IMR-90 (cell line): Measurements from ENCODE around the gene TES. TPM values are rescaled to one million over a fixed set of nuclear protein-coding genes. Genes with fewer than 3 reads are reported as not detected.

ENCODE experiments used
- ATAC-seq: fragments of 200-7000 bp; cut with Tn5 transposase; 2 replicates; pipeline ENCODE4 v1.9.1; 2020; ENCODE audit warnings: low read depth, mild to moderate bottlenecking, moderate library complexity
- BruUV-seq: library from RNA; stranded (reverse); fragments of 400-500 nt; replicated peaks from 2 replicates; lab custom pipeline; 2021; lab: Mats Ljungman, UMichigan
- CTCF ChIA-PET: fragments of 300-600 bp; formaldehyde crosslinking; extraction: SDS; loops from one replicate; lab custom pipeline; 2021; ENCODE audit warnings: antibody characterized with exemption; lab: Yijun Ruan, JAX
- POLR2A ChIA-PET: fragments of 300-600 bp; sonication (Branson Sonifier 250); formaldehyde crosslinking; loops from one replicate; lab custom pipeline; 2022; ENCODE audit warnings: antibody characterized with exemption; ENCODE audit not compliant: unreplicated experiment; lab: Charles Lee
- DNase-seq: peaks from one replicate; pipeline ENCODE4 v3.0.0; 2013
- H2AFZ ChIP-seq: replicated peaks from 2 replicates; pipeline ENCODE3; 2013; ENCODE audit warnings: low read length, mild to moderate bottlenecking; ENCODE audit not compliant: poor library complexity
- H2AK5ac ChIP-seq: 2 replicates; pipeline ENCODE4 v1.6.1; 2013; ENCODE audit warnings: low read depth, low read length, inconsistent platforms
- H2AK9ac ChIP-seq: replicated peaks from 2 replicates; pipeline ENCODE3; 2013; ENCODE audit warnings: mild to moderate bottlenecking, low read depth, low read length, moderate library complexity; ENCODE audit not compliant: poor library complexity
- H2BK120ac ChIP-seq: 2 replicates; pipeline ENCODE4 v1.6.1; 2013; ENCODE audit warnings: low read depth, low read length, inconsistent platforms
- H2BK15ac ChIP-seq: 3 replicates; pipeline ENCODE4 v1.6.1; 2013; ENCODE audit warnings: low read depth, low read length, inconsistent platforms
- H2BK20ac ChIP-seq: 2 replicates; pipeline ENCODE4 v1.6.1; 2013; ENCODE audit warnings: low read depth, mild to moderate bottlenecking, inconsistent platforms, low read length, moderate library complexity
- H2BK5ac ChIP-seq: 2 replicates; pipeline ENCODE4 v1.6.1; 2013; ENCODE audit warnings: mild to moderate bottlenecking, low read depth, low read length, inconsistent platforms; ENCODE audit not compliant: poor library complexity, severe bottlenecking
- H3K14ac ChIP-seq: replicated peaks from 2 replicates; pipeline ENCODE4 v1.6.1; 2013; ENCODE audit warnings: low read depth, low read length, inconsistent platforms
- H3K18ac ChIP-seq: 2 replicates; pipeline ENCODE4 v1.6.1; 2013; ENCODE audit warnings: low read depth, low read length, control low read depth
- H3K23ac ChIP-seq: 2 replicates; pipeline ENCODE4 v1.6.1; 2013; ENCODE audit warnings: low read depth, low read length, inconsistent platforms
- H3K27ac ChIP-seq: 2 replicates; pipeline ENCODE4 v1.5.1; 2013; ENCODE audit warnings: mild to moderate bottlenecking, control low read depth, low read length; ENCODE audit not compliant: insufficient read depth
- H3K27me3 ChIP-seq: 2 replicates; pipeline ENCODE4 v1.6.1; 2013; ENCODE audit warnings: low read length; ENCODE audit not compliant: control insufficient read depth, insufficient read depth
- H3K36me3 ChIP-seq: 2 replicates; pipeline ENCODE4 v1.6.1; 2013; ENCODE audit warnings: low read length, mixed read lengths; ENCODE audit not compliant: control insufficient read depth, insufficient read depth
- H3K4ac ChIP-seq: 2 replicates; pipeline ENCODE4 v1.6.1; 2013; ENCODE audit warnings: low read depth, low read length, inconsistent platforms
- H3K4me1 ChIP-seq: 2 replicates; pipeline ENCODE4 v1.6.1; 2013; ENCODE audit warnings: low read length, mixed read lengths; ENCODE audit not compliant: control insufficient read depth, insufficient read depth
- H3K4me2 ChIP-seq: 2 replicates; pipeline ENCODE4 v1.6.1; 2013; ENCODE audit warnings: low read depth, mild to moderate bottlenecking, control low read depth, low read length, moderate library complexity
- H3K4me3 ChIP-seq: 2 replicates; pipeline ENCODE4 v1.5.1; 2013; ENCODE audit warnings: low read depth, mild to moderate bottlenecking, control low read depth, low read length, moderate library complexity; ENCODE audit not compliant: insufficient read depth
- H3K56ac ChIP-seq: 2 replicates; pipeline ENCODE4 v1.6.1; 2013; ENCODE audit warnings: low read length, inconsistent platforms; ENCODE audit not compliant: insufficient read depth; ENCODE audit errors: extremely low read depth
- H3K79me1 ChIP-seq, 2 experiments: 2 replicates each; pipeline ENCODE4 v1.6.1; 2013; ENCODE audit warnings: low read length in 2 of 2, inconsistent platforms in 1 of 2, low read depth in 1 of 2
- H3K9ac ChIP-seq: 2 replicates; pipeline ENCODE4 v1.6.1; 2013; ENCODE audit warnings: low read depth, low read length, control low read depth
- H3K9me1 ChIP-seq: 2 replicates; pipeline ENCODE4 v1.6.1; 2013; ENCODE audit warnings: low read length, inconsistent platforms; ENCODE audit not compliant: insufficient read depth
- H3K9me3 ChIP-seq: 2 replicates; pipeline ENCODE4 v1.6.1; 2013; ENCODE audit warnings: low read length; ENCODE audit not compliant: control insufficient read depth, insufficient read depth
- H4K20me1 ChIP-seq: 2 replicates; pipeline ENCODE4 v1.6.1; 2013; ENCODE audit warnings: low read length, inconsistent platforms; ENCODE audit not compliant: insufficient read depth
- H4K5ac ChIP-seq: 2 replicates; pipeline ENCODE4 v1.6.1; 2013; ENCODE audit warnings: mild to moderate bottlenecking, low read depth, low read length, control low read depth
- H4K8ac ChIP-seq, 2 experiments: 2 replicates each; pipeline ENCODE4 v1.6.1; 2013; ENCODE audit warnings: low read depth in 2 of 2, low read length in 2 of 2, control low read depth in 1 of 2, inconsistent platforms in 1 of 2
- H4K91ac ChIP-seq: 2 replicates; pipeline ENCODE4 v1.6.1; 2013; ENCODE audit warnings: low read depth, low read length, inconsistent platforms; ENCODE audit not compliant: insufficient read depth
- BHLHE40 ChIP-seq: fragments of 150-350 bp; IDR thresholded peaks from 2 replicates; pipeline ENCODE4 v1.6.1; 2016; ENCODE audit warnings: mild to moderate bottlenecking, low read depth, low read length
- CEBPB ChIP-seq: IDR thresholded peaks from 2 replicates; pipeline ENCODE4 v1.6.1; 2012; ENCODE audit warnings: low read depth, low read length, improper control_type of control experiment
- RCOR1 ChIP-seq: IDR thresholded peaks from 2 replicates; pipeline ENCODE4 v1.6.1; 2012; ENCODE audit warnings: mild to moderate bottlenecking, low read length, improper control_type of control experiment; ENCODE audit not compliant: insufficient replicate concordance
- dilution Hi-C: fragments of 300-500 bp; cut with HindIII; formaldehyde crosslinking; loops from one replicate; pipeline ENCODE4 v1.14.3; 2018; ENCODE audit warnings: low sequenced_read_pairs; ENCODE audit not compliant: unreplicated experiment
- in situ Hi-C: fragments of 300-500 bp; cut with MboI; formaldehyde crosslinking; loops from 3 replicates; pipeline ENCODE4 v1.14.3; 2019; ENCODE audit warnings: low sequenced_read_pairs, inconsistent platforms, mixed read lengths
- intact Hi-C: fragments of 100-400 bp; cut with micrococcal nuclease; formaldehyde crosslinking; loops from 2 replicates; pipeline ENCODE4 v1.10.0; 2022
- polyA plus RNA-seq, 3 experiments: library from polyadenylated mRNA; depleted of rRNA; stranded (reverse); fragments of >200 nt; gene quantifications; 2 replicates each; pipeline ENCODE4 v1.2.3, GENCODE V29; 2012; ENCODE audit warnings: low replicate concordance in 1 of 3
- total RNA-seq: library from RNA; depleted of rRNA; stranded (reverse); fragments of >200 nt; gene quantifications from 2 replicates; pipeline ENCODE4 v1.2.3, GENCODE V29; 2012
- TF ChIP-seq, protein P1 (sequence below): fragments of 150-350 bp; IDR thresholded peaks from 2 replicates; pipeline ENCODE4 v1.6.1; 2016; ENCODE audit warnings: low read depth, mild to moderate bottlenecking, low read length, moderate library complexity, borderline replicate concordance

The TES gene
- total and polyA plus RNA-seq, 2 of the 4 experiments (the other 2 are of a cell fraction), result 54.0 to 83.3 TPM

GRCh38 chr7:116225860-116226259 is 15.5 kb downstream of the TES start:
- ChIA-PET POLR2A (no interaction called here), CTCF (interaction anchor here (0.9 to 1.3 kb wide), 2 partner anchors 45 to 52 kb away, joined by 3 to 7 read pairs; no protein-coding TSS in a partner anchor)
- Histone ChIP-seq H3K4me3 (no peak overlapping the region), H2BK5ac (no peak overlapping the region), H3K9me3 (no peaks in the 10 kb centered on the region), H3K4me2 (no peak overlapping the region), H2AFZ (no peak overlapping the region), H2BK20ac (no peak overlapping the region), H3K27me3 (no peaks in the 10 kb centered on the region), H3K36me3 (no peaks in the 10 kb centered on the region), H3K9ac (no peak overlapping the region), H3K18ac (no peak overlapping the region), H4K91ac (no peak overlapping the region), H3K56ac (no peak overlapping the region), H3K4ac (no peak overlapping the region), H2AK5ac (no peak overlapping the region), H3K14ac (no peak overlapping the region), H4K8ac (no peak overlapping the region), H3K27ac (no peak overlapping the region), H2AK9ac (no peak overlapping the region), H3K4me1 (peaks cover 16% of the 10 kb centered on the region), H3K9me1 (peaks cover 13% of the 10 kb centered on the region), H3K79me1 (peaks cover 28 to 40% of the 10 kb centered on the region in 2 experiments), H4K20me1 (no peaks in the 10 kb centered on the region), H2BK120ac (no peak overlapping the region), H2BK15ac (no peak overlapping the region), H4K5ac (no peak overlapping the region), H3K23ac (no peak overlapping the region)
- ATAC-seq, result no peak
- no TSS peak for BruUV-seq
- DNase-seq, result no peak
- TF ChIP-seq BHLHE40 (no peak), RCOR1 (no peak), CEBPB (no peak)
- TF ChIP-seq, protein P1, sequence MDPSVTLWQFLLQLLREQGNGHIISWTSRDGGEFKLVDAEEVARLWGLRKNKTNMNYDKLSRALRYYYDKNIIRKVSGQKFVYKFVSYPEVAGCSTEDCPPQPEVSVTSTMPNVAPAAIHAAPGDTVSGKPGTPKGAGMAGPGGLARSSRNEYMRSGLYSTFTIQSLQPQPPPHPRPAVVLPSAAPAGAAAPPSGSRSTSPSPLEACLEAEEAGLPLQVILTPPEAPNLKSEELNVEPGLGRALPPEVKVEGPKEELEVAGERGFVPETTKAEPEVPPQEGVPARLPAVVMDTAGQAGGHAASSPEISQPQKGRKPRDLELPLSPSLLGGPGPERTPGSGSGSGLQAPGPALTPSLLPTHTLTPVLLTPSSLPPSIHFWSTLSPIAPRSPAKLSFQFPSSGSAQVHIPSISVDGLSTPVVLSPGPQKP, result no peak
- dilution Hi-C loops, result no loop called here
- in situ Hi-C loops, result no loop called here
- intact Hi-C loops, result no loop called here
